H1 (cell line): Measurements from ENCODE around the gene SIGLEC15. TPM values are rescaled to one million over a fixed set of nuclear protein-coding genes. Genes with fewer than 3 reads are reported as not detected.
A peak's percentile ranks its signal among the peaks of the same experiment; 100 is the strongest.

Source experiments
- CTCF ChIA-PET: fragments of 300-600 bp; sonication (Branson Sonifier 250); formaldehyde crosslinking; loops from one replicate; lab custom pipeline; 2021; ENCODE audit not compliant: partially characterized antibody; lab: Charles Lee
- POLR2A ChIA-PET: fragments of 300-600 bp; sonication (Branson Sonifier 250); formaldehyde crosslinking; loops from one replicate; lab custom pipeline; 2021; ENCODE audit warnings: inconsistent platforms; ENCODE audit not compliant: partially characterized antibody; lab: Charles Lee
- DNase-seq, 2 experiments: peaks; one replicate each; pipeline versions ENCODE4 v3.0.0 to v3.0.0-alpha.2; 2010 to 2022; ENCODE audit warnings: low spot score in 2 of 2, low read depth in 1 of 2, mixed read lengths in 1 of 2
- FAIRE-seq: peaks from 2 replicates; lab custom pipeline; 2011; peaks lifted over from hg19 to GRCh38; lab: Jason Lieb, UNC
- H2AFZ ChIP-seq: 2 replicates; pipeline ENCODE4 v1.8.1; 2012; ENCODE audit warnings: low read length, inconsistent platforms
- H2AK5ac ChIP-seq: 2 replicates; pipeline ENCODE4 v1.6.1; 2013; ENCODE audit warnings: low read depth, low read length
- H2BK120ac ChIP-seq: replicated peaks from 2 replicates; pipeline ENCODE3; 2013; ENCODE audit warnings: low read depth, low read length, inconsistent platforms
- H2BK12ac ChIP-seq: 2 replicates; pipeline ENCODE4 v1.6.1; 2013; ENCODE audit warnings: low read depth, low read length
- H2BK15ac ChIP-seq: 2 replicates; pipeline ENCODE4 v1.6.1; 2013; ENCODE audit warnings: low read length
- H2BK20ac ChIP-seq: 2 replicates; pipeline ENCODE4 v1.6.1; 2013; ENCODE audit warnings: low read length
- H2BK5ac ChIP-seq: 2 replicates; pipeline ENCODE4 v1.6.1; 2013; ENCODE audit warnings: low read depth, low read length
- H3K14ac ChIP-seq: 2 replicates; pipeline ENCODE4 v1.6.1; 2013; ENCODE audit warnings: inconsistent platforms; ENCODE audit not compliant: insufficient read length
- H3K18ac ChIP-seq: 2 replicates; pipeline ENCODE4 v1.6.1; 2013; ENCODE audit warnings: low read length; ENCODE audit errors: extremely low read depth
- H3K23ac ChIP-seq: 2 replicates; pipeline ENCODE4 v1.6.1; 2013; ENCODE audit warnings: inconsistent platforms; ENCODE audit not compliant: insufficient read length
- H3K23me2 ChIP-seq: 2 replicates; pipeline ENCODE4 v1.6.1; 2013; ENCODE audit warnings: low read depth, low read length
- H3K27ac ChIP-seq: 2 replicates; pipeline ENCODE4 v1.6.1; 2011; ENCODE audit warnings: low read depth, low read length, inconsistent platforms
- H3K27me3 ChIP-seq, 4 experiments: replicated peaks in 1 of 4; 1 replicate in 1 of 4; 2 replicates in 3 of 4; pipeline versions ENCODE4 v1.6.1 to v1.8.1; 2011 to 2013; ENCODE audit warnings: low read length in 3 of 4, mild to moderate bottlenecking in 3 of 4, inconsistent platforms in 2 of 4, mixed read lengths in 2 of 4, moderate library complexity in 1 of 4; ENCODE audit not compliant: control insufficient read depth in 3 of 4, insufficient read depth in 3 of 4; ENCODE audit errors: extremely low read depth in 1 of 4
- H3K36me3 ChIP-seq, 4 experiments: 2 replicates each; pipeline versions ENCODE4 v1.6.1 to v1.8.1; 2011 to 2013; ENCODE audit warnings: mild to moderate bottlenecking in 4 of 4, low read length in 3 of 4, moderate library complexity in 2 of 4, control low read depth in 1 of 4, inconsistent platforms in 1 of 4; ENCODE audit not compliant: insufficient read depth in 4 of 4, control insufficient read depth in 2 of 4
- H3K4ac ChIP-seq: replicated peaks from 2 replicates; pipeline ENCODE3; 2013; ENCODE audit warnings: low read length, low read depth, mixed read lengths, inconsistent platforms; ENCODE audit not compliant: insufficient read length
- H3K4me1 ChIP-seq, 4 experiments: replicated peaks in 1 of 4; 1 replicate in 1 of 4; 2 replicates in 3 of 4; pipeline versions ENCODE4 v1.6.1 to v1.8.1; 2011 to 2013; ENCODE audit warnings: low read length in 3 of 4, inconsistent platforms in 2 of 4, mixed read lengths in 1 of 4; ENCODE audit not compliant: insufficient read depth in 4 of 4, control insufficient read depth in 3 of 4
- H3K4me2 ChIP-seq, 2 experiments: 2 replicates each; pipeline versions ENCODE4 v1.6.1 to v1.8.1; 2011 to 2013; ENCODE audit warnings: low read depth in 2 of 2, low read length in 2 of 2, control low read depth in 1 of 2, inconsistent platforms in 1 of 2, mild to moderate bottlenecking in 1 of 2; ENCODE audit not compliant: insufficient read depth in 1 of 2
- H3K4me3 ChIP-seq, 4 experiments: fragments of 200-600, 300-600 bp in 1 of 4; sonication (generic), shearing (Covaris generic), sonication (Bioruptor Twin) in 1 of 4; 2 replicates each; pipeline versions ENCODE4 v1.5.1 to v1.8.1; 2011 to 2016; ENCODE audit warnings: low read length in 4 of 4, low read depth in 3 of 4, control low read depth in 2 of 4, inconsistent platforms in 2 of 4, mild to moderate bottlenecking in 2 of 4, mixed read lengths in 1 of 4, moderate library complexity in 1 of 4; ENCODE audit not compliant: insufficient read depth in 2 of 4; ENCODE audit errors: extremely low read depth in 1 of 4
- H3K56ac ChIP-seq: replicated peaks from 2 replicates; pipeline ENCODE3; 2013; ENCODE audit warnings: low read depth, mild to moderate bottlenecking, mixed read lengths, low read length, inconsistent platforms; ENCODE audit not compliant: insufficient read length
- H3K79me1 ChIP-seq: 2 replicates; pipeline ENCODE4 v1.6.1; 2013; ENCODE audit warnings: low read depth, low read length, control low read depth
- H3K79me2 ChIP-seq, 2 experiments: 2 replicates each; pipeline versions ENCODE4 v1.6.1 to v1.8.1; 2012 to 2013; ENCODE audit warnings: low read length in 2 of 2, mild to moderate bottlenecking in 2 of 2, inconsistent platforms in 1 of 2; ENCODE audit not compliant: insufficient read depth in 2 of 2, control insufficient read depth in 1 of 2
- H3K9ac ChIP-seq, 4 experiments: replicated peaks in 1 of 4; 1 replicate in 1 of 4; 2 replicates in 3 of 4; pipeline versions ENCODE4 v1.6.1 to v1.8.1; 2011 to 2013; ENCODE audit warnings: low read depth in 3 of 4, low read length in 3 of 4, control low read depth in 2 of 4, mild to moderate bottlenecking in 2 of 4, moderate library complexity in 2 of 4, inconsistent platforms in 1 of 4; ENCODE audit errors: extremely low read depth in 1 of 4
- H3K9me3 ChIP-seq, 2 experiments: 2 replicates each; pipeline versions ENCODE4 v1.6.1 to v1.8.1; 2012 to 2013; ENCODE audit warnings: mild to moderate bottlenecking in 2 of 2, moderate library complexity in 2 of 2, control low read depth in 1 of 2, inconsistent platforms in 1 of 2, low read depth in 1 of 2, low read length in 1 of 2, mixed read lengths in 1 of 2; ENCODE audit not compliant: insufficient read depth in 2 of 2
- H4K20me1 ChIP-seq, 2 experiments: replicated peaks in 1 of 2; 2 replicates each; pipeline versions ENCODE3 to v1.8.1; 2011 to 2013; ENCODE audit warnings: inconsistent platforms in 2 of 2, low read length in 2 of 2, mild to moderate bottlenecking in 1 of 2; ENCODE audit not compliant: insufficient read depth in 2 of 2, control insufficient read depth in 1 of 2
- H4K5ac ChIP-seq: 2 replicates; pipeline ENCODE4 v1.6.1; 2013; ENCODE audit warnings: low read length, low read depth, mixed read lengths, inconsistent platforms; ENCODE audit not compliant: insufficient read length
- H4K8ac ChIP-seq: 2 replicates; pipeline ENCODE4 v1.8.0; 2013; ENCODE audit warnings: mild to moderate bottlenecking, moderate library complexity, low read length, inconsistent platforms; ENCODE audit not compliant: insufficient read depth; ENCODE audit errors: extremely low read depth
- H4K91ac ChIP-seq: replicated peaks from 2 replicates; pipeline ENCODE3; 2013; ENCODE audit warnings: low read length, mixed read lengths, inconsistent platforms; ENCODE audit not compliant: insufficient read length
- BCL11A ChIP-seq, 2 experiments: IDR thresholded peaks; one replicate each; pipeline ENCODE4 v1.6.1; 2011; ENCODE audit warnings: low read depth in 2 of 2, low read length in 2 of 2, mild to moderate bottlenecking in 2 of 2
- CREB1 ChIP-seq: IDR thresholded peaks from 2 replicates; pipeline ENCODE4 v1.6.1; 2012; ENCODE audit warnings: inconsistent platforms
- EGR1 ChIP-seq: IDR thresholded peaks from 2 replicates; pipeline ENCODE4 v1.6.1; 2011; ENCODE audit warnings: low read depth, low read length, borderline replicate concordance
- EP300 ChIP-seq, 2 experiments: IDR thresholded peaks; 1 replicate in 1 of 2; 2 replicates in 1 of 2; pipeline ENCODE4 v1.6.1; 2011 to 2012; ENCODE audit warnings: low read depth in 2 of 2, low read length in 2 of 2, mild to moderate bottlenecking in 2 of 2, borderline replicate concordance in 1 of 2, inconsistent platforms in 1 of 2, moderate library complexity in 1 of 2
- JUND ChIP-seq: IDR thresholded peaks from 2 replicates; pipeline ENCODE4 v1.6.1; 2011; ENCODE audit warnings: mild to moderate bottlenecking, improper control_type of control experiment, low read length
- NRF1 ChIP-seq: IDR thresholded peaks from 2 replicates; pipeline ENCODE4 v1.6.1; 2011; ENCODE audit warnings: mild to moderate bottlenecking, low read depth, low read length, improper control_type of control experiment
- RAD21 ChIP-seq, 2 experiments: IDR thresholded peaks in 1 of 2; conservative IDR thresholded peaks in 1 of 2; 2 replicates each; pipeline ENCODE4 v1.6.1; 2011; ENCODE audit warnings: low read depth in 2 of 2, low read length in 2 of 2, improper control_type of control experiment in 1 of 2, inconsistent platforms in 1 of 2, mild to moderate bottlenecking in 1 of 2, moderate library complexity in 1 of 2
- SAP30 ChIP-seq: fragments of 300-600 bp; sonication (generic); IDR thresholded peaks from 2 replicates; pipeline ENCODE4 v1.7.1; 2012; ENCODE audit warnings: low read length, moderate library complexity, mild to moderate bottlenecking, inconsistent platforms; ENCODE audit not compliant: insufficient read depth, insufficient replicate concordance
- SP1 ChIP-seq: IDR thresholded peaks from 2 replicates; pipeline ENCODE4 v1.6.1; 2011; ENCODE audit warnings: low read depth, low read length
- SP2 ChIP-seq: IDR thresholded peaks from 2 replicates; pipeline ENCODE4 v1.6.1; 2012; ENCODE audit warnings: mild to moderate bottlenecking, low read length, inconsistent platforms
- TAF1 ChIP-seq: IDR thresholded peaks from 2 replicates; pipeline ENCODE4 v1.6.1; 2011; ENCODE audit warnings: mild to moderate bottlenecking, low read depth, low read length
- YY1 ChIP-seq: IDR thresholded peaks from 2 replicates; pipeline ENCODE4 v1.6.1; 2011; ENCODE audit warnings: low read depth, mild to moderate bottlenecking, low read length
- WGBS, 2 experiments: shearing (Covaris generic) in 1 of 2; methylation state at CpG; one replicate each; pipeline versions ENCODE4 v1.1.6 to v1.1.7; 2013 to 2015; ENCODE audit warnings: low lambda C conversion rate in 2 of 2, mixed read lengths in 2 of 2, inconsistent platforms in 1 of 2, low coverage in 1 of 2, missing lambda C conversion rate in 1 of 2; ENCODE audit not compliant: insufficient replicate concordance in 2 of 2, insufficient coverage in 1 of 2, insufficient read length in 1 of 2; ENCODE audit errors: extremely low coverage in 1 of 2, missing lambda C conversion rate in 1 of 2; 5-methylcytosine and 5-hydroxymethylcytosine counted together
- polyA plus RNA-seq, 7 experiments: library from polyadenylated mRNA; depleted of rRNA in 3 of 7; stranded (reverse) in 5 of 7; unstranded in 2 of 7; fragments of >200 nt in 5 of 7; fragments of 200-250 nt in 2 of 7; gene quantifications; 1 replicate in 5 of 7; 2 replicates in 1 of 7; 4 replicates in 1 of 7; pipeline versions ENCODE4 v1.2.1 to v1.2.3, GENCODE V29; 2011 to 2013; ENCODE audit warnings: missing spikeins in 2 of 7, mixed read lengths in 2 of 7
- total RNA-seq: library from RNA; stranded (reverse); fragmentation: NEBNext Ultra II Directional; extraction: Animal tissue kit (Norgen Biotek cat#: 25700); gene quantifications from 2 replicates; pipeline ENCODE4 v1.2.1, GENCODE V29; 2021
- TF ChIP-seq, protein P1 (sequence below): IDR thresholded peaks from 2 replicates; pipeline ENCODE4 v1.6.1; 2011; ENCODE audit warnings: low read depth, mild to moderate bottlenecking, low read length; ENCODE audit not compliant: insufficient read depth

SIGLEC15 gene
- total and polyA plus RNA-seq, 2 of the 8 experiments (the other 6 are each of a cell fraction or from before 2014, with no cell fraction given), result 0.20 to 0.37 TPM

DNA sequence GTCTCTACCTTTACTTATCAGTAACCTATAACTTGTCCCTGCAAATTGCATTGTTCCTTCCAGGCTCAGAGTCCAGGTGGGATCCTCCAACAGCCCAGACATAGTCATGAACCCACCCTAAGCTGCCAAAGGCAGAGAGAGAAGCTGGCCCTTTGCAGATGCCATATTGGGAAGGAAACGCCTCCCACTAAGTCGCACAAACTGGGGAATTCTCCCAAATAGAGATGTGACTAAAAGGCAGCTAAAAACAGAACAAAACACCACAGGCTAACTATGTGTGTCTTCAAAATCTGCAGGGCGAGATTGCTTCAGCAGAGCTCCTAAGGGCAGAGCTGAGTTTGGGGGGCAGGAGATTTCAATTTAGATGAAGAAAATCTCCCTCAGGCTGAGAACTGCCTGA, 38.5 kb upstream of the SIGLEC15 start:
- CTCF ChIA-PET, result interaction anchor here (0.6 to 3.7 kb wide), 19 partner anchors 8 to 115 kb away, joined by 3 to 26 read pairs (median 4); no protein-coding TSS in a partner anchor
- no peak overlapping the region for H3K14ac ChIP-seq
- H3K4ac ChIP-seq, result no peak overlapping the region
- H4K20me1 ChIP-seq, result no peaks in the 10 kb centered on the region
- H3K23ac ChIP-seq, result no peak overlapping the region
- no peaks in the 10 kb centered on the region for H3K79me2 ChIP-seq
- no peak overlapping the region for H3K18ac ChIP-seq
- no peak overlapping the region for H3K4me2 ChIP-seq
- no peak overlapping the region for H2AFZ ChIP-seq
- no peak overlapping the region for H2AK5ac ChIP-seq
- no peak overlapping the region for H3K27ac ChIP-seq
- no peak overlapping the region for H3K4me3 ChIP-seq
- H2BK12ac ChIP-seq, result no peak overlapping the region
- no peak for FAIRE-seq
- H2BK20ac ChIP-seq, result no peak overlapping the region
- H3K36me3 ChIP-seq, result no peaks in the 10 kb centered on the region
- H2BK5ac ChIP-seq, result no peak overlapping the region
- no peak overlapping the region for H2BK120ac ChIP-seq
- H3K23me2 ChIP-seq, result no peaks in the 10 kb centered on the region
- no peaks in the 10 kb centered on the region for H3K79me1 ChIP-seq
- H3K56ac ChIP-seq, result no peak overlapping the region
- WGBS, 2 experiments, result 79% methylated on average over 3 of the region's 3 CpGs; no CpG with 5 or more reads in 1 of the 2 experiments
- no peak overlapping the region for H4K91ac ChIP-seq
- peaks cover 0 to 11% (median 6%) of the 10 kb centered on the region in 4 experiments; a peak in 4 of 7 replicates for H3K4me1 ChIP-seq
- no peak overlapping the region for H3K9ac ChIP-seq
- no peaks in the 10 kb centered on the region for H3K9me3 ChIP-seq
- H4K8ac ChIP-seq, result peak overlapping the region; percentile 38; the same call in 1 of the 2 replicates
- DNase-seq, result no peak
- no peaks in the 10 kb centered on the region for H3K27me3 ChIP-seq
- no peak overlapping the region for H4K5ac ChIP-seq
- POLR2A ChIA-PET, result interaction anchor here (1.0 to 1.4 kb wide), 2 partner anchors 10 to 19 kb away, joined by 3 to 4 read pairs; no protein-coding TSS in a partner anchor
- no peak overlapping the region for H2BK15ac ChIP-seq
- TF ChIP-seq RAD21 (IDR thresholded peaks at IDR 0.05 in 1 of 2, conservative IDR thresholded peaks at IDR 0.05 in 1 of 2; ENCODE audit: low read depth in 2 of 2, low read length in 2 of 2), result no peak
- TF ChIP-seq, protein P1, sequence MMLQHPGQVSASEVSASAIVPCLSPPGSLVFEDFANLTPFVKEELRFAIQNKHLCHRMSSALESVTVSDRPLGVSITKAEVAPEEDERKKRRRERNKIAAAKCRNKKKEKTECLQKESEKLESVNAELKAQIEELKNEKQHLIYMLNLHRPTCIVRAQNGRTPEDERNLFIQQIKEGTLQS, result no peak
- TF ChIP-seq JUND, result no peak
- no peak for TF ChIP-seq EGR1
- TF ChIP-seq YY1, result no peak
- no peak for TF ChIP-seq SP2
- no peak for TF ChIP-seq SP1
- no peak for TF ChIP-seq NRF1
- no peak for TF ChIP-seq CREB1
- no peak for TF ChIP-seq BCL11A (IDR thresholded peaks at IDR 0.05; ENCODE audit: low read depth in 2 of 2, low read length in 2 of 2)
- no peak for TF ChIP-seq EP300 (IDR thresholded peaks at IDR 0.05; ENCODE audit: borderline replicate concordance in 1 of 2, low read depth in 2 of 2, low read length in 2 of 2)
- no peak for TF ChIP-seq TAF1
- no peak for TF ChIP-seq SAP30
